Suppressor macrophage (primary cell): Measurements from ENCODE around the gene CHMP2B.
A peak's percentile ranks its signal among the peaks of the same experiment; 100 is the strongest.

Experiments used
- DNase-seq, 4 experiments: peaks; one replicate each; pipeline ENCODE4 v3.0.0-alpha.2; 2020 to 2022
- total RNA-seq, 17 experiments: gene quantifications; one replicate each; lab custom pipeline; 2026; ENCODE audit warnings: mixed read lengths in 6 of 17, inconsistent platforms in 3 of 17; lab: John Stamatoyannopoulos, UW

Gene CHMP2B, protein sequence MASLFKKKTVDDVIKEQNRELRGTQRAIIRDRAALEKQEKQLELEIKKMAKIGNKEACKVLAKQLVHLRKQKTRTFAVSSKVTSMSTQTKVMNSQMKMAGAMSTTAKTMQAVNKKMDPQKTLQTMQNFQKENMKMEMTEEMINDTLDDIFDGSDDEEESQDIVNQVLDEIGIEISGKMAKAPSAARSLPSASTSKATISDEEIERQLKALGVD
- total RNA-seq = 36.7 to 107 (median 71.0) reads per million in 17 experiments

DNA sequence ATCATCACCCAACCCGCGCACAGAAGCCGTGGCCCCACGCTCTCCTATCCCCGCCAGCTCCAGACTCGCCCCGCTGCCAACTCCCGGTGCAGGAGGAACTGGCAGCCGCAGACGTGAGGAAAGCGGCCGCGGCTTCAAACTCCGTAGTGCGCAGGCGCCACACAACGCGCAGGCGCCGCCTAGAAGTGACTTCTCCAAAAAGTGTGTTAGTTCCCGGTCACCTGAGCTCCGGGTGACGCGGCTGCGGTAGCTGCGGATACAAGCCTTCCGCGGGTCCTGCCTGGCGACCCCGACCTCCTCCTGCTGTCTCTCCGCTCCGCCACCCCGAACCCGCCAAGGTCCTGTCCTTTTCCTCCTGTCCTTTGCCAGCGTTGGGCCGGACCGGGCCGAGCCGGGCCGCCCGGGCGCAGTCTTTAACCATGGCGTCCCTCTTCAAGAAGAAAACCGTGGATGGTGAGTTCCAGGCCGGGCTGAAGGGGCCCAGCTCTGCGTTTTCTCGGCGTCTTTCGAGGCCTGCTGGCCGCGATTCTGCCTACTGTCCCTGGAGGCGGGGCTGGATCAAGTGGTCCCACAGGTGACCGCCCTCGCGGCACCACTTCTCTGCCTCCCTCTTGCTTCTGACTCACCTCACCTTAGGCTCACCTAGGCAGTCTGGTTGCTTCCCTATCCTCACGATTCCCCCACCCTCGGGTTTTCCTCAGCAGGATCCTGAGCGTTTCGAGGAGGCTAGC lies at the start of gene CHMP2B:
Gene CHMP2B (plus strand): TSS at position 206 of the 731 bp plus-strand sequence. CDS start 214 bp downstream, at position 420.
- peak; percentile 97 to 98 (median 98) for DNase-seq

DNA sequence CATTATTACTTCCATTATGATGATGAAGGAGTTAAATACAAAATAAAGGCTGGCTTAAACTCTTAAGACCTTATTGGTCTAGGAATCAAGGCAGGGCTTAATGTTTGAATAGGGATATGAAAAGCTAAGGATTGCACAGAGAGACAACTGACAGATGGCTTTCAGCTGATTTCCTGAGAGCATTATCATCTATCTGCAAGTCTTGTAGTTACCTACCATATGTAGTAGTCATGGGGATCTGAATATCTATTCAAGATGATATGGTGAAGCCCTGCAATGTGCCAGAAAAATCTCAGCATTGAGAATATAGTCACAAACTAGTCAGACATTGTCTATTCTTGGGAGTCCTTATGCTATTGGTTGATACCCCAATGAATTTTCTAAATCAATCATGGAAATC lies 47.5 kb upstream of the CHMP2B start:
- no peak for DNase-seq

DNA sequence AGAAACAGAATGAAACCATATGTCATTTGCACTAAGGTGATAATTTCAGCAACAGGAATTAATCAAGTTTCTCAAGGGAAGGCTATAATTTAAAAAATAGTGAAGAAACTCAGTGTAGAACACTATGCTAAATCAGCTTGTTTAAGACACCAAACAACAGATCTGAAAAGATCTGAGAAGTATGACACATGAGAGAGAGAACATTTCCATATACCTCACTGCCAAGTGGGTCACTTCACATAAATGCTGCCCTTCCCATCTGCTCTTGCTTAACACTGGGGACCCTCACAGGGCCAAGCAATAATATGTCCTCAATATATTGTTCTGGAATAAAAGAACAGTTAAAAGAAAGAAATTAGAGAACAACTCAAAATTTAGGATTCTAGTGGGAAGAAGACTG lies 45.6 kb upstream of the CHMP2B start:
- DNase-seq = no peak

DNA sequence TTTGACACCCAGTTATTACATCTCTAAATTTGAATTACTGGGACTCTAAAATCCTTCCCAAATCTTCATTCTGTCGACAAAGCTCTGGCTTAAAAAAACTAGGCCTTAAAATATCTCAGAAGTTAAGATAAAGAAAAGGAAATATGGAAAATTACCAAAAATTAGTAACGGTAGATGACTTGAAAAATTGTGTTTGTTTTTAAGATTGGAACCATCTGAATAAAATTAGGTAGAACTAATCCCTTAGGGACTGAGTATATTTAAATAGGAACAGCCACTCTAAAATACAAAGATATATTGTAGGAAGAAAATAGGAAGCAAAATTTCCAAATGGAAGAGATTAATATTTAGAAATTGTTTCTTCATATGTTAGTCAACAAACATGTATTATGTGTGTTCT lies 45.1 kb upstream of the CHMP2B start:
- DNase-seq = no peak

DNA sequence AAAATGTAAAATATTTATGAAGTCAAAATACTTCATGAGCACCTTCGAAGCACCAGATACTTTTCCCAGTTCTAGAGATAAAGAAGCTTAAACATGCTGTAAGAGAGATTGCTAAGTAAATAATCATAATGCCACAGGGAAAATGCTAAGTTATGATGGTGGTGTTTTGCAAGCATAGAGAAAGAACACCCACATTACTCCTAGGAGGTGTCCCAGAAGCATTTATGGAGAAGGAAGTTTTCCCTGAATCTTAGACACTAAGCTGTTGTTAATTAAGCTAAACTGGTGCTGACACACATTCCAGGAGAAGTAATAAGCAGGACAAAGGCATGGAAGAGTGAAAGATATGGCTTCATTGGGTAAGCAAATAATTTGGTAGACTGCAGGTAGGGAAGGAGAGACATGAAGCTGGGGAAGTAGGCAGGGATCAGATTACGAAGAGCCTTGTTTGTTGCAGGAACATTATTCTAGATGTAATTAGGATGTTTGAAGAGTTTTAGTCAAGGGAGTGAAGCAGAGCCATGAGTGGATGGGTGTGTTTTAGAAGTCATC lies 40.4 kb upstream of the CHMP2B start:
- DNase-seq = no peak

- DNase-seq = no peak
These were observed 35.9 kb upstream of the CHMP2B start for GRCh38 chr3:87191175-87191574.

DNA sequence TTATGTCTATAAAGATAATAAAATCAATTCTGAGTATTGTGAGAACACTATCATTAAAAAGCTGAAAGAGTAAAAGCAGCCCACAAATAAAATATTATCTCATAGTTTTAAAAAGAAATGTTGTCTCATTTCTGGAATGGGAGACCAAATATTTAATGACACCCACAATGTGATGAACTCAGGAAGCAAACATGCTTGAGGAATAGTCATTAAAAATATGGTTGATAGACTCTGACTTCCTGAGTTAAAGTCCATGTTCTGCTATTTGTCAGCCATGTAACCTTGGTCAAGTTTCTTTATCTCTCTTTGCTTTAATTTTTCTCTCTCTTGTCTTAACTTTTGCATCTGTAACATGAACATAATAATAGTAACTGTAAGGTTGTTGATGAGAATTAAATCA lies 35.5 kb upstream of the CHMP2B start:
- DNase-seq = no peak

DNA sequence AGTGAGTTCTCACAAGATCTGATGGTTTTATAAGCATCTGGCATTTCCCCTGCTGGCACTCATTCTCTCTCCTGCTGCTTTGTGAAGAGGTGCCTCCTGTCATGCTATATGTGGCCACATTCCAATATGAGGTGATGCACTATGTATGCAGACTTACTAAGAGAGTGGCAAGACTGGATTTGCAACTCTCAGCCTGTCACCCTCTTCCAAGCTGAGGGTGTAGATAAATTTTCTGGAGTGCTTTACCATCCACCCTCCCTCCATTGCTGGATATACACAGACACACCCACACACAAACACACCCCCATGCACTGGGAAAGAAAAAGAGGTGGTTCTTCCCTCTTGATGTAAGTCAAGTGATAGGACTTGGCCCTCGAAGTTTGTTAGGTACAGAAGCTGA lies 30.2 kb upstream of the CHMP2B start:
- DNase-seq = no peak

GRCh38 chr3:87197531-87197930 lies 29.6 kb upstream of the CHMP2B start:
- no peak for DNase-seq

DNA sequence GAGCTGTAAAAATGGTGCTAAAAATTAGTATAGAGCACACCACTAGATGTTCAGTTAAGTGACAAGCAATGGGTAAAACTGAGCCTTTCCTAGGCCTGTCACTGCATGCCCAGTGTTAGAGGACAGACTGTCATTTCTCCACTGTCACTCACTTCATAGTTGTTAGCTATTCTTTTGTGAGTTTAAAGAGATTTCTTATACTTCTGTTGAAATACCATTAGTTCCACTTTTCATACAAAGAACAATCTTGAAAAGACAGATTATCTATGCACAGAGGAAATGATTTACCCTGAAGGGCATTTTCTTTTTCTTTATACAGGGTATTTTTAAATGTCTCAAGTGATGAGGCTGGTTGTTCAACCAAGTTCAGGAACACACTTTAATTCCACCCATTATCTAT lies 28.3 kb upstream of the CHMP2B start:
- no peak for DNase-seq

- DNase-seq = no peak
These were observed 27.5 kb upstream of the CHMP2B start for GRCh38 chr3:87199628-87200027.

GRCh38 chr3:87200060-87200647 lies 27.0 kb upstream of the CHMP2B start:
- DNase-seq = no peak

GRCh38 chr3:87201727-87202126 lies 25.4 kb upstream of the CHMP2B start:
- DNase-seq = no peak

DNA sequence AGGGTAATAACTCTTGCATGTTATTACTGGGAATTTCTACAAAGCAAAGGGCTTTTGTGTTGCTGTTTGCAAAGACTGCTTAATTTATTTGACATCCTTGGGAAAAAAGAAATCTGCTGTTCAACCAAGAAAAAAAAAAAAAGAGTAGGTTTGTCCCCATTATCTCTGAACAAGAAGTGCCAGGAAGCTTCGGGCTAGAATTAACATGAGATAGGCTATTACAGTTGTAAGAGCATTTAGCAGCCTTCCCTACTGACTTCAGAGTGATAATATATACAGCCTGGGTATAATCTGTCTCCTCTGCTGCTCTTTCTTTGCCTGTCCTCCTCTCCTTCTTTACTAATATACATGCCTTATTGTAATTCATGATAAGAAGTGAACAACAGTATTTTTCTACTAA lies 23.3 kb upstream of the CHMP2B start:
- DNase-seq = no peak

GRCh38 chr3:87206070-87206469 lies 21.0 kb upstream of the CHMP2B start:
- DNase-seq = no peak

GRCh38 chr3:87206635-87207034 lies 20.5 kb upstream of the CHMP2B start:
- no peak for DNase-seq

GRCh38 chr3:87207460-87207859 lies 19.6 kb upstream of the CHMP2B start:
- no peak for DNase-seq

DNA sequence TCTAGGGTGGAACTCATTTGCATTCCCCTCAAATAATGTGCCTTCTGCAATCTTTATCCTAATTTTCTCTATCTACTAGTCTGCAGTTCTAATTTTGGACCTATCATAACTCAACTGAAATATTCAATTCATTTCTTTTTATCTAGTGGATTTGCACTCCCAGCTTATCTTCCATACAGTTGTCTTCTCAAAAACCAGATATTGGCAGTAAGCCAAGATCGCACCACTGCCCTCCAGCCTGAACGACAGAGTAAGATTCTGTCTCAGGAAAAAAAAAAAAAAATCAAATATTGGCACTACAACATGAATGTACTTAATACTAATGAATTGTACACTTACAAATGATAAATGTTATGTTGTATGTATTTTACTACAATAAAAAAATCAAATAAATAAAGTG lies 18.0 kb upstream of the CHMP2B start:
- no peak for DNase-seq

- DNase-seq = no peak
These were observed 8.5 kb upstream of the CHMP2B start for GRCh38 chr3:87218560-87218959.

DNA sequence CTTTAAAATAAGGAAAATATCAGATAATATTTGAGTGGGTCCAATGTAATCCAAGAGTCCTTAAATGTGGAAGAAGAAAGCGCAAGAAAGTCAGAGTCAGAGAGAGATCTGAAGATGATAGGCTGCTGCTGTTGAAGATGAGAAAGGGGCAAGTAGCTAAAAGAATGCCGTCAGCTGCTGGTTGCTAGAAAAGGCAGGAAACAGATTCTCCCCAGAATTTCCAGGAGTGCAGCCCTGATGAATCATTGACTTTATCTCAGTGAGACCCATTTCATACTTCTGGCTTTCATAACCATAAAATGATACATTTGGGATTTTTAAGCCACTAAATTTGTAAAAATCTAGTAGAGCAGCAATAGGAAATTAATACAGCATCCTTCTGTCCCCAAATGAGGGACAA lies 7.5 kb upstream of the CHMP2B start:
- DNase-seq = no peak

DNA sequence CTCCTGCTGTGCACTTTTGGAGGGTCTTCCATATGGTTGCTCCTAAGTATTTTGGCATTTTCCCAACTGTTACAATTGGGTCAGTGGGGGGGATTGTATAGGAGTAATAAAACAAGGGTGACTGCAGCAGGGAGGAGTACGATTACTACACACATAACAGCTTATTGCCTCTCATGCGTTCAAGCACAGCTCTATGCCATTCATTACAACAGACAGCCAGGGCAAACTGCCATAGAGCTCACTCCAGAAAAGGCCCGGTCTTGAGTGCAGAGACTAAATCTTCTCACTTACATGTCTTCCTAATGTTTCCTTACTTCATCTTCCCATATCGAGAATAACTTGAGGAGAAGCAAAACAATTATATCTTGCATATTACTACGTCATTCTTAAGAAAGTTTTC lies 1.4 kb upstream of the CHMP2B start:
- DNase-seq = no peak

DNA sequence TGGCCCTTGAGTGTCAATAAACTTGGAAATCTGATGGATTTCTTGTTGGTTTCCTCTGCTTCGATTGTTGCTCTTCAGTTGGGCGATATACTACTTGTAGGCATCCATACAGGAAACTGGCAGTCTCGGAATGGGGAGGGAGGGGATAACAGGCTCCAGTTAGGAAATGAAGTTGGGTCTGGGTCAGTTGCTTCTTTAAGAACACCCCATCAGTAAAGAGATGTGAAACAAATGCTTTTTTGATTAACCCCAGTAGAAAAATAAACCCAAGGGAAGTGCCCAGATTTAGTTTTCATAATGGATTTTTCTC lies 681 bp downstream of the CHMP2B start:
- peak in 1 of 4 experiments; percentile 8 for DNase-seq

- DNase-seq = peak in 1 of 4 experiments; percentile 2
These were observed 1.2 kb downstream of the CHMP2B start for GRCh38 chr3:87228316-87228715.

DNA sequence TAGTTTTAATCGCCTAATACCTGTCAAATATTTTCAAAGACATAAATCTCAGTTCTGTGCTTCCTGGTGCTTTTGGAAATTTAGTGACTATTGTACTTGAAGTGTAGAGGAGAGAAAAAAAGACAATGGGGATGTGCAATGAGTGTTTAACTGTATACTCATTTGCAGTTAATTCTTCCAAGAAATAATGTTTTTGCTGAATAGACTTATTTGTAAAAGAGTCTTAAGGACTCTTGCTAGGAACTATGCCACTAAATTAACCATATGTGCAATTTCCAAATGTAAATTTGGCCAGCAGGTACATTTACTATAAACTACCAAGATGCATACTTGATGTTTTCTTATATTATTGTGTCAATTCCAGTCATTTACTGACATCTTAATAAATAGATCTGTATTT lies 2.0 kb downstream of the CHMP2B start:
- DNase-seq = no peak
